ENCODE results near the gene PEX1. TPM values are rescaled to one million over a fixed set of nuclear protein-coding genes. Genes with fewer than 3 reads are reported as not detected.
"Not testable (repeated sequence)": the region's sequence is repeated elsewhere in the genome, so short reads cannot be mapped to it uniquely, and the experiment has no call there.

The PEX1 gene
- total and polyA plus RNA-seq, 9 of the 15 experiments (the other 6 are each of a cell fraction or from before 2014, with no cell fraction given): 9.4 to 32.2 (median 19.9) TPM

- not testable (repeated sequence) for ATAC-seq
- 44% methylated on average over 11 of the region's 11 CpGs for WGBS (ENCODE audit: insufficient coverage, low coverage, missing lambda C conversion rate)
- POLR2A ChIA-PET: interaction anchor here (0.7 to 0.8 kb wide), 2 partner anchors 16 to 18 kb away, joined by 3 read pairs; no protein-coding TSS in a partner anchor
These were observed 52.3 kb downstream of the PEX1 start for GRCh38 chr7:92475851-92476590.

GRCh38 chr7:92475261-92475770, 53.0 kb downstream of the PEX1 start:
- H3K9me3 ChIP-seq (replicated peaks; ENCODE audit: control insufficient read depth, insufficient read depth, low read depth, low read length); H2AFZ ChIP-seq (ENCODE audit: low read depth, low read length); H3K36me3 ChIP-seq (ENCODE audit: control insufficient read depth, insufficient read depth, low read length); H4K20me1 ChIP-seq (replicated peaks; ENCODE audit: control insufficient read depth, insufficient read depth, low read length); BruUV-seq (replicated peaks); CTCF ChIA-PET (ENCODE audit: low intra/inter-chr PET ratio); H3K4me2 ChIP-seq (ENCODE audit: insufficient read depth, low read length); intact Hi-C loops (cut with micrococcal nuclease); H3K9ac ChIP-seq (ENCODE audit: insufficient read depth in 1 of 2, low read depth in 2 of 2, low read length in 2 of 2); ATAC-seq; H3K4me3 ChIP-seq; H3K27me3 ChIP-seq (ENCODE audit: control insufficient read depth in 2 of 2, insufficient read depth in 2 of 2, low read length in 2 of 2); H3K27ac ChIP-seq (ENCODE audit: extremely low read depth, low read depth, low read length); H3K79me2 ChIP-seq (ENCODE audit: control insufficient read depth, insufficient read depth, low read length); DNase-seq (ENCODE audit: extremely low read depth in 1 of 4, low spot score in 3 of 4); in situ Hi-C loops (cut with MboI); H3K4me1 ChIP-seq (replicated peaks in 1 of 2; ENCODE audit: control insufficient read depth in 2 of 2, insufficient read depth in 2 of 2, low read length in 2 of 2); FAIRE-seq; H3K9me1 ChIP-seq (ENCODE audit: control insufficient read depth, insufficient read depth, low read length): not testable (repeated sequence)
- 31% methylated on average over 12 of the region's 12 CpGs for WGBS (ENCODE audit: insufficient coverage, low coverage, missing lambda C conversion rate)
- POLR2A ChIA-PET: interaction anchor here (0.7 to 0.8 kb wide), 2 partner anchors 16 to 18 kb away, joined by 3 read pairs; no protein-coding TSS in a partner anchor

More at GRCh38 chr7:92475851-92476590, 52.3 kb downstream of the PEX1 start:
- H3K4me1 ChIP-seq (replicated peaks in 1 of 2; ENCODE audit: control insufficient read depth in 2 of 2, insufficient read depth in 2 of 2, low read length in 2 of 2); H3K9me3 ChIP-seq (replicated peaks; ENCODE audit: control insufficient read depth, insufficient read depth, low read depth, low read length); CTCF ChIA-PET (ENCODE audit: low intra/inter-chr PET ratio); in situ Hi-C loops (cut with MboI); H3K9ac ChIP-seq (ENCODE audit: insufficient read depth in 1 of 2, low read depth in 2 of 2, low read length in 2 of 2); H3K79me2 ChIP-seq (ENCODE audit: control insufficient read depth, insufficient read depth, low read length); H2AFZ ChIP-seq (ENCODE audit: low read depth, low read length); DNase-seq (ENCODE audit: extremely low read depth in 1 of 4, low spot score in 3 of 4); H3K27me3 ChIP-seq (ENCODE audit: control insufficient read depth in 2 of 2, insufficient read depth in 2 of 2, low read length in 2 of 2); intact Hi-C loops (cut with micrococcal nuclease); FAIRE-seq; H3K4me2 ChIP-seq (ENCODE audit: insufficient read depth, low read length); H3K4me3 ChIP-seq; H3K27ac ChIP-seq (ENCODE audit: extremely low read depth, low read depth, low read length); H3K9me1 ChIP-seq (ENCODE audit: control insufficient read depth, insufficient read depth, low read length); H3K36me3 ChIP-seq (ENCODE audit: control insufficient read depth, insufficient read depth, low read length); H4K20me1 ChIP-seq (replicated peaks; ENCODE audit: control insufficient read depth, insufficient read depth, low read length); BruUV-seq (replicated peaks): not testable (repeated sequence)

- POLR2A ChIA-PET: not testable (repeated sequence)
These were observed 54.3 kb downstream of the PEX1 start for GRCh38 chr7:92473989-92474388.

More at GRCh38 chr7:92473989-92474388, 54.3 kb downstream of the PEX1 start:
- ATAC-seq; intact Hi-C loops (cut with micrococcal nuclease); H3K4me3 ChIP-seq; in situ Hi-C loops (cut with MboI); H2AFZ ChIP-seq (ENCODE audit: low read depth, low read length); H3K36me3 ChIP-seq (ENCODE audit: control insufficient read depth, insufficient read depth, low read length); H3K9me1 ChIP-seq (ENCODE audit: control insufficient read depth, insufficient read depth, low read length); H3K4me1 ChIP-seq (replicated peaks in 1 of 2; ENCODE audit: control insufficient read depth in 2 of 2, insufficient read depth in 2 of 2, low read length in 2 of 2); CTCF ChIA-PET (ENCODE audit: low intra/inter-chr PET ratio); DNase-seq (ENCODE audit: extremely low read depth in 1 of 4, low spot score in 3 of 4); FAIRE-seq; H3K4me2 ChIP-seq (ENCODE audit: insufficient read depth, low read length); BruUV-seq (replicated peaks); H3K27me3 ChIP-seq (ENCODE audit: control insufficient read depth in 2 of 2, insufficient read depth in 2 of 2, low read length in 2 of 2); H3K79me2 ChIP-seq (ENCODE audit: control insufficient read depth, insufficient read depth, low read length); H4K20me1 ChIP-seq (replicated peaks; ENCODE audit: control insufficient read depth, insufficient read depth, low read length); H3K9ac ChIP-seq (ENCODE audit: insufficient read depth in 1 of 2, low read depth in 2 of 2, low read length in 2 of 2); H3K27ac ChIP-seq (ENCODE audit: extremely low read depth, low read depth, low read length); H3K9me3 ChIP-seq (replicated peaks; ENCODE audit: control insufficient read depth, insufficient read depth, low read depth, low read length): not testable (repeated sequence)
- 31% methylated on average over 10 of the region's 10 CpGs for WGBS (ENCODE audit: insufficient coverage, low coverage, missing lambda C conversion rate)

All from K562 (cell line).